HG02571 (cell line): ENCODE data around the gene MYBBP1A.
"Not testable (repeated sequence)": the region's sequence is repeated elsewhere in the genome, so short reads cannot be mapped to it uniquely, and the experiment has no call there.

ENCODE experiments used
- ATAC-seq: cut with Tn5 transposase; IDR thresholded peaks from one replicate; pipeline ENCODE4 v1.9.1; 2021; ENCODE audit warnings: mild to moderate bottlenecking, moderate library complexity; ENCODE audit not compliant: unreplicated experiment

MYBBP1A gene

DNA sequence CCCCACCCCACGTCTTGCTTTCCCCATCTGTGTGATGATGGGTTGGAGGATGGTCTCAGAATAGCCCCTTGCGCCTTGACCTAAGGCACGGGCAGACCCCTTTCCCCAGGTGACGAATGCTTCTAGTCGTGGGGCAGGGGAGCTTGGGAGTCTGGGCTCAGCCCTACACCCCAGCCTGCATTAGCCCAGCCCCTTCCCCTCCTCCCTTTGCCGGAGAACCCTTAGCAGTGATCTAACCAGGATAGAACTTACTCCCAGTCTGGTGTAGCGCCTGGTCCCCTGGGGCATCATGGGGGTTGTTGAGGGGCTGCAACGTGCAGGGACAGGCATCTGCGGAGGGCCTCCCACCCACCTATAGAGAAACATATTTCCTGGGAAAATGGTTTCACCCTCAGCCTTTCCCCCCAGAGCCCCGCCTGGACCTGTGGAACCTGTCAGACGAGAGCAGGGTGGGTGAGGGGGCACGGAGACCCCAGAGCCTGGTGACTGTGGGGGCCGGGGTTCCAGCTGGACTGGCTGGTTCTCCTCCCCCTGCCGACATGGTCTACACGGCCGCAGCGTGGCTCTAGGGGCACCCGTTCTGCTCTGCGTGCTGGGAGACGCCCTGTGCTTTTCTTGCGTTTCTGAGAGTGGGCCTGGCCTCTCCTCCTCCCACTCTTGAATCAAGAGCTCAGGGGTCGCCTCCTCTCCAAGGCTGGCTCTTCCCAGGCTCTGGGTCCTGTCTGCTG is 33.9 kb upstream of the MYBBP1A start:
- no peak for ATAC-seq

- ATAC-seq = no peak
Observed at GRCh38 chr17:4588391-4588790, 33.2 kb upstream of the MYBBP1A start.

- no peak for ATAC-seq
Observed at GRCh38 chr17:4587803-4588202, 32.6 kb upstream of the MYBBP1A start.

- no peak for ATAC-seq
Observed at GRCh38 chr17:4587195-4587594, 32.0 kb upstream of the MYBBP1A start.

DNA sequence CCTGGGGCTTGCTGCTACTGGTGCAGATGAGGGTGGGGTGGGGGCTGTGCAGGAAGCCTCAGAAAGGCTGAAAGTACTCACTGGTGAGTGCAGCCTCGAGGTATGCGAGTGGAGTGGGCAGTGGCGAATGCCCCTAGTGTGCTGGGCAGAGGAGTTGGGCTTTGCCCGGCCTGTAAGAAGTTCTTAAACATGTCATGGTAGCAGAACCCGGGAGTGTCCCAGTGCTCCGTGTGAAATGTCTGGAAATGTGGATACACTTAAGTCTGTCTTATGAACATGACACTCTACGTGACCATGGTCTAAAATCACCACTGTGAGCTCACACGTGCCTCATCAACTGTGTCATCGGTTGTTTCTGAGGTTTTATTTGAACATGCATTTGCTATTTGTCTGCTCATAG is 30.9 kb upstream of the MYBBP1A start:
- ATAC-seq = no peak

- no peak for ATAC-seq
Observed at GRCh38 chr17:4585638-4585994, 30.4 kb upstream of the MYBBP1A start.

- no peak for ATAC-seq
Observed at GRCh38 chr17:4584917-4585637, 29.9 kb upstream of the MYBBP1A start.

DNA sequence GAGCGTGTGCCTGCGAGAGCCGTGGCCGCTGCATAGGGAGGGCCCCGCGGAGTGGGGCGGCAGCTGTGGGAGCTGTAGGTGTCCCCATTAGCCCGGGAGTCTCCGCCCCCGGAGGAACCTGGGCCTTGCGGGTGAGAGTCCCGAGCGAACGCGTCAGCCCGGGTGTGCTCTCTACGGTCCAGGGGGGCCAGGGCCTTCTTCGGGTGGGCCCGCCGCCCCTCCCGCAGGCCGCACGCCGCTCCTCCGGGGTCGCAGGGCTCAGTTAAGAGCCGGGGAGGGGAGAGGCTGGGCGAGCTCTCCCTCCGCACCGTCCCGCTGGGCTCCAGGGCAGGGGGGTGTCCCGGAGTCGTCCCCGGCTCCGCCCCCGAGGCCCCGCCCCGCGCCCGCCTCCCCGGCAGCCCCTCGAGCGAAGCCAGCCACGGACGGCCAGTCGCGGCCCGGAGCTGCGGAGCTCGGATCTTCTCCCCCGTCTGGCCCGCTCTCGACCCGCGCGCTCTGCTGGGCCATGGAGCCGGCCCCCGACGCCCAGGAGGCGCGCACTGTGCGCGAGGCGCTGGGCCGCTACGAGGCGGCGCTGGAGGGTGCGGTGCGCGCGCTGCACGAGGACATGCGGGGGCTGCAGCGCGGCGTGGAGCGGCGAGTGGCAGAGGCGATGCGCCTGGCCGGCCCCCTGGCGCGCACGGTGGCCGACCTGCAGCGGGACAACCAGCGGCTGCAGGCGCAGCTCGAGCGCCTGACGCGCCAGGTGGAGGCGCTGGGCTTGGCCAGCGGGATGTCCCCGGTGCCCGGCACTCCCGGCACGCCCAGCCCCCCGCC is 29.1 kb upstream of the MYBBP1A start, which contains the start of gene SMTNL2:
Gene SMTNL2 (plus strand): TSS at position 429 of the 816 bp plus-strand sequence. CDS start 77 bp downstream, at position 506.
- no peak for ATAC-seq

- no peak for ATAC-seq
Observed at GRCh38 chr17:4583782-4584100, 28.6 kb upstream of the MYBBP1A start.

DNA sequence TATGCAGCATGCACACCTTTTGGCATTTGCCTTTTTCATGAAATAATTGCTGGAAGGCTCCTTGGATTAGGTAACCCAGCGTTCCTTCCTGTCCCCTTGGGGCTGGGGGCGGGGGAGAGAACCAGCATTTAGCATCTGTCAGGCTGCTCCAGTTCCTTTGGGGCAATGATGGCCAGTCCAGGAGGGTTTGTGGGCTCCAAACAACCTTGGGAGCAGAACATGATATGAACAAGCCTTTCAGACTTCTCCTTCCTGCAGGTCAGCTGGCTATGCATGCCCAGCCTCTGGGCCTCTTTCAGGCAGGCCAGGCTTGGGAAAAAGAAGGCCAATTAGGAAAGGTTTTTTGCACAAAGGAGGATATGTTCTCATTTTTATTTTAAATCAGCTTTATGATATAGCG is 28.0 kb upstream of the MYBBP1A start:
- no peak for ATAC-seq

GRCh38 chr17:4582691-4583090 is 27.5 kb upstream of the MYBBP1A start:
- ATAC-seq = no peak

- ATAC-seq = no peak
Observed at GRCh38 chr17:4582101-4582501, 26.9 kb upstream of the MYBBP1A start.

- ATAC-seq = no peak
Observed at GRCh38 chr17:4580291-4580690, 25.1 kb upstream of the MYBBP1A start.

DNA sequence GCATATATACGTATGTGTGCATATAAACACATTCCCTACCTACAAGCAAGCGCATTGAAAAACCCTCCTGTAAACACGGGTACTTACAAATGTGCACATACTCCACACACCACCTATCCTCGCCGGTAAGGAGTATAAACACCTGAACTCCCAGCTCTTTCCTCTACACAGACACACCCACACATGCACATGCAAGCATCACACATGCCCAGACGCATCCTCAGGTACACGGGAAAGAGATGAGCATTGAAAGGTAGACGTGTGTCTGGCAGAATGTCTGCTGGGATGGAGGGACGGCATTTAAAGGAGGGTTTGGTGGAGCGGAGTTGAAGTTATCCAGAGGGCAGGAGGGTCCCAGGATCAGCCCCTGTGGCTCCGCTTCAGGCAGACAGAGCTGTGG is 24.5 kb upstream of the MYBBP1A start:
- ATAC-seq = no peak

DNA sequence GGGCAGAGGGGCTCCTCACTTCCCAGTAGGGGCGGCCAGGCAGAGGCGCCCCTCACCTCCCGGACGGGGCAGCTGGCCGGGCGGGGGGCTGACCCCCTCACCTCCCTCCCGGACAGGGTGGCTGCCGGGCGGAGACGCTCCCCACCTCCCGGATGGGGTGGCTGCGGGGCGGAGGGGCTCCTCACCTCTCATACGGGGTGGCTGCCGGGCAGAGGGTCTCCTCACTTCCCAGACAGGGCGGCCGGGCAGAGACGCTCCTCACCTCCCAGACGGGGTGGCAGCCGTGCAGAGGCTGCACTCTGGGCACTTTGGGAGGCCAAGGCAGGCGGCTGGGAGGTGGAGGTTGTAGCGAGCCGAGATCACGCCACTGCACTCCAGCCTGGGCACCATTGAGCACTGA is 23.2 kb upstream of the MYBBP1A start:
- ATAC-seq = not testable (repeated sequence)

GRCh38 chr17:4577386-4577993 is 22.3 kb upstream of the MYBBP1A start:
- no peak for ATAC-seq

GRCh38 chr17:4576729-4577322 is 21.6 kb upstream of the MYBBP1A start:
- ATAC-seq = no peak

- no peak for ATAC-seq
Observed at GRCh38 chr17:4576161-4576558, 21.0 kb upstream of the MYBBP1A start.

DNA sequence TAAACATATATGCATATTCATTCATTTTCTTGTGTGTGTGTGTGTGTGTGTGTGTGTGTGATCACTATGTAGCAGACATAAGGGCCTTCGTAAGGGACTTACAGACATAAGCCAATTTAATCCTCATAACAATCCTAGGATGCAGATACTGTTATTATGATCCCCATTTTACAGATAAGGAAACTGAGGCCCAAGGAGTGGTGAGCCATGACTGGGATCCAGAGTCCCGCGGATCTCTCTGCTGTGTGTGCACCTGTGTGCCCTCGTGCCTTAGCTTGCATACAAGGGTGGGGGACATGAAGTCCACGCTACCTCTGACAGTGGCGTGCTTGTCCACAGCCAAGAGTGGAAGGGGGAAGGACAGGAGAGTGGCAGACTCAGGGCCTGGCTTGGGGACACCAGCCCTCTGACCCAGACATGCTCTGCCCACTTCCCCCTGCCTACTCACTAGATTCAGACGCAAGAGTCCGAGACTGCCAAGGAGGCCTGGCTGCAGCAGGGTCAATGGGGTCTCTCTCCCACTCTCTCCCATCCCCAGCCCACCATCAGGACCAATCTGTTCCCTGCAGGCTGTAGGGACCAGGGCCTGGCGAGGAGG is 19.4 kb upstream of the MYBBP1A start:
- ATAC-seq = no peak

- no peak for ATAC-seq
Observed at GRCh38 chr17:4573669-4574068, 18.5 kb upstream of the MYBBP1A start.

- ATAC-seq = no peak
Observed at GRCh38 chr17:4573115-4573514, 17.9 kb upstream of the MYBBP1A start.
